Gastrocnemius medialis (tissue), 4 donors: Measurements from ENCODE around the gene ZNF865. TPM values are rescaled to one million over a fixed set of nuclear protein-coding genes. Genes with fewer than 3 reads are reported as not detected.

Experiments
- ATAC-seq, 2 donors: fragments of 150-250 bp; one replicate each; pipeline ENCODE4 v1.9.1; 2016
- DNase-seq, 2 donors: peaks; one replicate each; pipeline ENCODE4 v3.0.0-alpha.2; 2019
- H3K27ac ChIP-seq, 4 donors: fragments of 200-600 bp; sonication (generic); 1 replicate in 1 of 4; 2 replicates in 3 of 4; pipeline ENCODE4 v1.5.1; 2016 to 2018; ENCODE audit warnings: mild to moderate bottlenecking in 2 of 4, moderate library complexity in 1 of 4
- H3K27me3 ChIP-seq, 3 donors: fragments of 200-600 bp; sonication (generic) in 2 of 3; 1 replicate in 1 of 3; 2 replicates in 2 of 3; pipeline versions ENCODE4 v1.5.1 to v1.6.0; 2016 to 2019; ENCODE audit warnings: mild to moderate bottlenecking in 1 of 3, moderate library complexity in 1 of 3
- H3K36me3 ChIP-seq, 2 donors: fragments of 200-600 bp; sonication (generic) in 1 of 2; one replicate each; pipeline ENCODE4 v1.5.1; 2017 to 2018
- H3K4me1 ChIP-seq, 2 donors: fragments of 200-600 bp; sonication (generic) in 1 of 2; one replicate each; pipeline ENCODE4 v1.5.1; 2016 to 2017; ENCODE audit warnings: mild to moderate bottlenecking in 2 of 2
- H3K4me3 ChIP-seq, 4 donors: fragments of 200-600 bp; sonication (generic) in 3 of 4; 1 replicate in 1 of 4; 2 replicates in 3 of 4; pipeline ENCODE4 v1.5.1; 2016 to 2019; ENCODE audit warnings: mild to moderate bottlenecking in 2 of 4
- H3K9me3 ChIP-seq, 3 donors: fragments of 200-600 bp; sonication (generic) in 2 of 3; 1 replicate in 1 of 3; 2 replicates in 2 of 3; pipeline ENCODE4 v1.5.1; 2016 to 2019
- POLR2A ChIP-seq, 2 donors: fragments of 450-650 bp; IDR thresholded peaks; one replicate each; pipeline ENCODE4 v1.6.1; 2017; ENCODE audit warnings: antibody characterized with exemption in 2 of 2, mild to moderate bottlenecking in 2 of 2, moderate library complexity in 2 of 2
- in situ Hi-C, 4 donors: fragments of 200-750 bp; cut with MboI; loops; one replicate each; pipeline versions ENCODE4 v1.15.0 to v1.8.0; 2017; ENCODE audit warnings: low sequenced_read_pairs in 4 of 4
- intact Hi-C: fragments of 100-400 bp; cut with DNase I; formaldehyde crosslinking; loops from one replicate; pipeline ENCODE4 v1.15.1; 2023; ENCODE audit warnings: low total_unique reads
- total RNA-seq, 4 donors: library from RNA; depleted of rRNA; stranded (reverse); fragments of >200 nt; gene quantifications; one replicate each; pipeline versions ENCODE4 v1.1.0 to v1.2.3, GENCODE V29; 2016
- TF ChIP-seq, protein P1 (sequence below), 5 experiments: fragments of 450-650 bp in 3 of 5; fragments of 200-600 bp in 2 of 5; sonication (generic) in 2 of 5; IDR thresholded peaks in 4 of 5; conservative IDR thresholded peaks in 1 of 5; 1 replicate in 4 of 5; 2 replicates in 1 of 5; pipeline ENCODE4 v1.5.1; 2016 to 2019; ENCODE audit warnings: antibody characterized with exemption in 5 of 5, mild to moderate bottlenecking in 3 of 5, moderate library complexity in 3 of 5

Gene ZNF865
- total RNA-seq, 4 donors from 2014 or later: 10.3 to 23.4 (median 15.2) TPM

DNA sequence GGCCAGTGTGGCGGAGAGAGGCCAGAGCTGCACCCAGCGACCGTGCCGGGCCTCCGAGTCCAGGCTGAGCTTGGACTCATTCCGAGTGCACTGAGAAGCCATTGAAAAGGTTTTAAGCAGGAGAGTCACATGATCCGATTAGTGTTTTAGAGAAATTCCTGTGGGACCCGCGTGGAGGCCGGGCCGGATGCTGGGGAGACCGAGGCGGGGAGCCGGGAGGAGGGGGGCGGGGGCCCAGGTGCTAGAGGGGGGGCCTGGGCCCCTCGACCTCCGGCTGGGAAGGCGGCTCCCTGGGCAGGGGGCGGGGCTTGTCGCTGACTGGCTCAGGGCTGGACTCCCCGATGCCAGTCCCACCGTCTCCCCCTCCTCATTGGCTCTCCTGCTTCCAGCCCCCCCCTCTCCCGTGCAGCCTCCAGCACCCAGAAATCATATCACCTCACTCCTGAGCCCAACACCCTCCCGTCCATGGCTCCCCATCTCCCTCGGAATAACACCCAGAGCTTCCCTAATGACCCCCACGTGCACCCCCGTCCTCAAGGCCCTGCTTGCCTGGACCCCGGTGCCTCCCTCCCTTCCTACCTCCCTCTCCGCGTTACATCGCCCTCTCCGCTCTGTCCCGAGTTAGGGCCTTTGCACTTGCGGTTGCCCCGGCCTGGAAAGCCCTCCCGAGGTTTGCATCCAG, 19.6 kb upstream of the ZNF865 start:
- in situ Hi-C loops: loop anchor here in 2 of 4 donors (10.0 kb wide), 2 partner anchors 49 to 71 kb away; no protein-coding TSS in a partner anchor
- no peak for DNase-seq
- H3K27ac ChIP-seq: peak overlapping the region in 3 of 4 donors; percentile 6 to 55 (median 7)
- TF ChIP-seq POLR2A (IDR thresholded peaks at IDR 0.05): no peak
- TF ChIP-seq, protein P1, sequence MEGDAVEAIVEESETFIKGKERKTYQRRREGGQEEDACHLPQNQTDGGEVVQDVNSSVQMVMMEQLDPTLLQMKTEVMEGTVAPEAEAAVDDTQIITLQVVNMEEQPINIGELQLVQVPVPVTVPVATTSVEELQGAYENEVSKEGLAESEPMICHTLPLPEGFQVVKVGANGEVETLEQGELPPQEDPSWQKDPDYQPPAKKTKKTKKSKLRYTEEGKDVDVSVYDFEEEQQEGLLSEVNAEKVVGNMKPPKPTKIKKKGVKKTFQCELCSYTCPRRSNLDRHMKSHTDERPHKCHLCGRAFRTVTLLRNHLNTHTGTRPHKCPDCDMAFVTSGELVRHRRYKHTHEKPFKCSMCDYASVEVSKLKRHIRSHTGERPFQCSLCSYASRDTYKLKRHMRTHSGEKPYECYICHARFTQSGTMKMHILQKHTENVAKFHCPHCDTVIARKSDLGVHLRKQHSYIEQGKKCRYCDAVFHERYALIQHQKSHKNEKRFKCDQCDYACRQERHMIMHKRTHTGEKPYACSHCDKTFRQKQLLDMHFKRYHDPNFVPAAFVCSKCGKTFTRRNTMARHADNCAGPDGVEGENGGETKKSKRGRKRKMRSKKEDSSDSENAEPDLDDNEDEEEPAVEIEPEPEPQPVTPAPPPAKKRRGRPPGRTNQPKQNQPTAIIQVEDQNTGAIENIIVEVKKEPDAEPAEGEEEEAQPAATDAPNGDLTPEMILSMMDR (IDR thresholded peaks at IDR 0.05 in 4 of 5, conservative IDR thresholded peaks at IDR 0.05 in 1 of 5): no peak
- H3K36me3 ChIP-seq: no peaks in the 10 kb centered on the region
- no peak for ATAC-seq
- H3K9me3 ChIP-seq: no peaks in the 10 kb centered on the region
- peaks cover 20 to 30% of the 10 kb centered on the region in 2 donors for H3K4me1 ChIP-seq
- peaks cover 3 to 11% (median 6%) of the 10 kb centered on the region in 3 donors for H3K27me3 ChIP-seq
- peak overlapping the region; percentile 20 to 39 (median 34) for H3K4me3 ChIP-seq
- intact Hi-C loops: loop anchor here (5.0 kb wide), 1 partner anchor 78 kb away; no protein-coding TSS in a partner anchor

DNA sequence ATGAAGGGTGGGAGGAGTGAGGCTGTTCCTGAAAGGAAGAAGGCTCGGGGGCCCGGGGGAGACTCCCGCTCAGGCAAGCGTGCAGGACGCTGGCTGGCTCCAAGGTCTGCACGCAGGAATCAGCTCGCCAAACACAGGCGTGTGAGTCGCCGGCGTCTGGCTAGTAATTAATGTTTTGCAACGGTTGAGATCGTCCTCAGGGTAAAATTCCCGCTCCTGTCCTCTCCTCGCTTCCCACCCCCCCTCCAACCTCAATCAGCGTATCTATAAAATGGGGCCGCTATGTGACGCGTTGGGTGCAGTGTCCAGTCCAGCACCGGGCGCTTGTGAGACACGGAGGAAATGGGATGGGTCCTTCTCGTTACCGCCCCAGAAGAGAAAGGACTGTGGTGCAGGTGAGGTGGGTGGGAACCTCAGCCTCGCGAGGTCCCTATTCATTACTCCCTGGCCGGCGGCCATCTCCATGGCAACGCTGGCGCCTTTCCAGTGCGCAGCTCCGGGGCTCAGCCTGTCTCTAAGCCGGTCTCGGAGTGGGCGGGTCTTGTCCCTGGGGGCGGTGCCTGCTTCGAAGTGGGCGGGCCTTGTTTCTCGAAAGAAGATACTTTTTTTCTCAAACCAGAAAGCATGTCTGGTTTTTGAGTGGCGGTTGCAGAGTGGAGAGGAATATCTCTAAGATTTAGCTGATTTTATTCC, 18.3 kb upstream of the ZNF865 start:
- peak overlapping the region; percentile 35 to 55 (median 50) for H3K4me3 ChIP-seq
- peaks cover 18 to 20% of the 10 kb centered on the region in 2 donors for H3K4me1 ChIP-seq
- H3K27me3 ChIP-seq: peaks cover 3 to 11% (median 6%) of the 10 kb centered on the region in 3 donors
- no peak overlapping the region for H3K27ac ChIP-seq
- intact Hi-C loops: loop anchor here (5.0 kb wide), 1 partner anchor 80 kb away; no protein-coding TSS in a partner anchor
- in situ Hi-C loops: loop anchor here in 2 of 4 donors (10.0 kb wide), 2 partner anchors 48 to 72 kb away; no protein-coding TSS in a partner anchor
- peak; percentile 87 to 91 for ATAC-seq
- TF ChIP-seq POLR2A (IDR thresholded peaks at IDR 0.05): no peak
- TF ChIP-seq, protein P1 (IDR thresholded peaks at IDR 0.05 in 4 of 5, conservative IDR thresholded peaks at IDR 0.05 in 1 of 5): no peak
- peak; percentile 77 to 84 for DNase-seq
- H3K9me3 ChIP-seq: no peaks in the 10 kb centered on the region
- H3K36me3 ChIP-seq: peaks cover 0 to 2% of the 10 kb centered on the region in 2 donors

DNA sequence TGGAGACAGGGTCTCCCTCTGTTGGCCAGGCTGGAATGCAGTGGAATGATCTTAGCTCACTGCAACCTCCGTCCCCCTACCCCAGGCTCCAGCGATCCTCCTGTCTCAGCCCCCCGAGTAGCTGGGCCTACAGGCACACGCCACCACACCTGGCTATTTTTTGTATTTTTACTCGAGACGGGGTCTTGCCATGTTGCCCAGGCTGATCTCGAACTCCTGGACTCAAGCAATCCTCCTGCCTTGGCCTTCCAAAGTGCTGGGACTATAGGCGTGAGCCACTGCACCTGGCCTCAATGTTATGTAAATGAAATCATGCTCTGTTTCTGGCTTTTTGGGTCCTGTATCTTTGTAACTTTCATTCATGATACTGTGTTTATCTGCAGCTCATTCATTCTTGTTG, 16.7 kb upstream of the ZNF865 start:
- in situ Hi-C loops: loop anchor here in 2 of 4 donors (10.0 kb wide), 2 partner anchors 46 to 74 kb away; no protein-coding TSS in a partner anchor
- no peak overlapping the region for H3K27ac ChIP-seq
- H3K27me3 ChIP-seq: peaks cover 3 to 11% (median 6%) of the 10 kb centered on the region in 3 donors
- intact Hi-C loops: loop anchor here (5.0 kb wide), 1 partner anchor 81 kb away; no protein-coding TSS in a partner anchor
- ATAC-seq: no peak
- no peak for TF ChIP-seq POLR2A (IDR thresholded peaks at IDR 0.05)
- TF ChIP-seq, protein P1 (IDR thresholded peaks at IDR 0.05 in 4 of 5, conservative IDR thresholded peaks at IDR 0.05 in 1 of 5): no peak
- H3K9me3 ChIP-seq: no peaks in the 10 kb centered on the region
- H3K36me3 ChIP-seq: peaks cover 0 to 5% of the 10 kb centered on the region in 2 donors
- DNase-seq: no peak
- no peak overlapping the region for H3K4me3 ChIP-seq
- peaks cover 18 to 20% of the 10 kb centered on the region in 2 donors for H3K4me1 ChIP-seq

DNA sequence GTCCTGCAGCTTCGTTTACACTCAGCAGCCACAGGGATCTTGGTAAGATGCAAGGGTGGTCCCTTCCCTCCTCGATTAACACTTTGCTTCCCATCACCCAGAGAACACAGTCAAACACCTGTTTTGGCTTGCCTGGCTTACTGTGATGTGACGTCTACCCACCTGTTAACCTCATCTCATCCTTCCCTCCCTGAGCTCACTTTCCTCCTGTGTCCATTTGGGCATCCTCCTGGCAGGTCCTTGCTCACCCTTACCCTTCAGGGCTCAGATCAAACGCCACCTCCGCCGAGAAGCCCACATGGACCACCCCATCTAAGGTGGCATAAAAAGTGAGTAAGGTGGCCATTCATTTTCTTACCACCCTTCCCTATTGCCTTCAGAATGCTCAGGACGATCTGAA, 15.3 kb upstream of the ZNF865 start:
- Histone ChIP-seq H3K36me3 (peaks cover 0 to 5% of the 10 kb centered on the region in 2 donors), H3K4me3 (no peak overlapping the region), H3K4me1 (peaks cover 20 to 23% of the 10 kb centered on the region in 2 donors), H3K27me3 (peaks cover 3 to 11% (median 6%) of the 10 kb centered on the region in 3 donors), H3K9me3 (no peaks in the 10 kb centered on the region), H3K27ac (no peak overlapping the region)
- intact Hi-C loops: no loop called here
- TF ChIP-seq POLR2A (IDR thresholded peaks at IDR 0.05): no peak
- TF ChIP-seq, protein P1 (IDR thresholded peaks at IDR 0.05 in 4 of 5, conservative IDR thresholded peaks at IDR 0.05 in 1 of 5): no peak
- ATAC-seq (no peak), DNase-seq (no peak)
- in situ Hi-C loops: no loop called here
